ENCODE results near the gene SPSB1.

The SPSB1 gene

GRCh38 chr1:9397997-9398526, 105.4 kb downstream of the SPSB1 start:
- no peak for DNase-seq

DNA sequence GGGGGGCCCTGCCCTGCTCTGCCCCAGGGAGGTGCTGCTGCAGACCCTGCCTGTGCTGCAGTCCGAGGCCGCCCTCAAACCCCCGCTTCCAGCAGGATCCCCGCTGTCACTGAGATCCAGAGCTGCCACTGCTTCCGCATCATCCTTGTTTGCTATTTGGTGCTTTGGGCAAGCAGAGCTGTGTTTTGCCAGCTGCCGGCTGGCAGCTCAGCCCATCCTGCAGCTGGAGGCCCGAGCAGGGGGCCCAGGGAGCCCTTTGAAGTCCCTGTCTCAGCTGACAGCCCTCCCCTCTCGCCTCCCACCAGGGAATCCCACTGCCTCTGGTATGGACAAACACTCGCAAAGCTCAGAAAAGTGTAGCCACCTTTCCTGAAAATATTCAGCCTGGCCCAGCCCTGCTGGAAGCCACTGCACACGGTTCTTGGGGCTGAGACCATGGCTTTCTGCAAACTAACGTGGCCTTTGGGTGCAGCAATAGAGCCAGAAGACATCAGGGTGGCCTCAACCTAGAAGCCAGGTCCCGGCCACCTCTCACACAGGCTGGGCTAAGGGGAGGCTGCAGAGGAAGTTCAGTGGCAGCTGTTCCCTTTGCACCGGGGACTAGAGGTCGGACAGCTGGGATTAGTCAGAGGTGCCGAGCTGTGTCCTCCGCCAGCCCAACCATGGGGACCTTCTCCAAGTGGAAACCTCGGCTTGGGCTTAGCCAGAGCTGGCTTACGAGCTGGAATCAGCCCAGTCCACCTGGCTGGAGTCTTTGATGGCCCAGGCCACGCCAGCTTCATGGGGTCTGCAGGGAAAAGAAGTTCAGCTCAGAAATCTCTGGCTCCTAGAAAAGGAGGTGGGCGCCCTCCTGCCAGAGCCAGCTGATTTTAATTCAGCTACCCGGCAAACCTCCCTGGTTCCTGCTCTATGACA, 107.1 kb downstream of the SPSB1 start:
- DNase-seq, result peak; percentile 55

GRCh38 chr1:9400425-9401079, 107.9 kb downstream of the SPSB1 start:
- no peak for DNase-seq

GRCh38 chr1:9401080-9401453, 108.4 kb downstream of the SPSB1 start:
- no peak for DNase-seq

- no peak for DNase-seq
Observed at GRCh38 chr1:9402256-9402616, 109.5 kb downstream of the SPSB1 start.

- DNase-seq, result no peak
Observed at GRCh38 chr1:9402717-9403225, 110.1 kb downstream of the SPSB1 start.

- DNase-seq, result no peak
Observed at GRCh38 chr1:9404117-9404914, 111.6 kb downstream of the SPSB1 start.

DNA sequence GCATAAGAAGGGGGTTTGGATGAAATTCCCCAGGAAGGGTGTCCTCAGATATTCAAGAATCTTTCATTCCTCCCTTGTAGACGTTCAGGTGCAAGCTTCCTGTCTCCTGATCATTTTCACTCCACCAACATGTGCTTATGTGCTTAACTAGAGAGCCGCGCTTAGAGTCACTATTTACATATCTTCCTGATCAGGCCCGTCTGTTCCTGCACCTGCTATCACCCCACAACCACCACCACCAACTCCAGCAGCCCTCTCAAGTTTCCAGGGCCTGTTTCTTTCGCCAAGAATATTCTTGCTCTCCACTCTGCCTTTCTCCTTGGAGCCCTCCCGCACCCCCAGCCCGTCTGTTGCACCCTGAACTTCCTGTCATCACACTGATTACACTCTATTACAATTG, 113.4 kb downstream of the SPSB1 start:
- no peak for DNase-seq

GRCh38 chr1:9410737-9411297, 118.1 kb downstream of the SPSB1 start:
- DNase-seq, result no peak

DNA sequence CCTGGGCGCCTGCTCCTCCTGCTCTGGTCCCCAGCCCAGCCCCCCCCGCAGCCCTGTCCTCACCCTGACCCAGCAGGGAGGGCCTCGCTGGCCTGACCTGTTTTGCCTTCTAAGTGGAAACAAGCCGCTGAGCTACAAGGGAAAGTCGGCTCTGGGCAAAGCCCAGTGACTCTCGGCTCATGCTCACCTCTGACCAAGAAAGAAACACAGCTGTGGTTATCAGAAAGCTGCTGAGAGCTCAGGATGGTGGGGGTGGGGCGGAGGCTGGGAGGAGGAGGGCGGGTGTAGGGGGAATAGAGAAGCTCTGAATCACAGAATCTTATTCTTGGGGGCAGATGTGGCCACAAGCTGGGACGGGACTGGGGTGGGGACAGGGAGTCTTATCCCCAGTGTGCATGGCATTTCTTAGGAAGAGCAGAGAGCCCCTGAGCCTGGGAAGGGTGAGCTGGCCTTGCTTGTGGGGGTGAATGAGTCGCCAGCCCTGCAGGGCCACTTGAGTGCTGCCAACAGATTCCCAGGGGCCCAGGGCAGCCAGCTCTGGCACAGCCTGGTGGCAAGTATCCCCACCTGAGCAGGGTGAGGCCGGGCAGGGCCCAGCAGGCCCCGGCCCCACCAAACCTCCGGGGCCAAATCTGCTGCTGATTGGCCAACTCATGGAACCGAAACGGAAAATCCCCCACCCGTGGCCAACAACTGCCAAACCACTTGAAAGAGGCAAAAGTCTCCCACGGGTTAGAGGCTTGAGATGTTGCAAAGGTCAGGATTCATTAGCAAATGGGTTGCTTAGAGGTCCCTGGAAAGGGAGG, 120.6 kb downstream of the SPSB1 start:
- no peak for DNase-seq

DNA sequence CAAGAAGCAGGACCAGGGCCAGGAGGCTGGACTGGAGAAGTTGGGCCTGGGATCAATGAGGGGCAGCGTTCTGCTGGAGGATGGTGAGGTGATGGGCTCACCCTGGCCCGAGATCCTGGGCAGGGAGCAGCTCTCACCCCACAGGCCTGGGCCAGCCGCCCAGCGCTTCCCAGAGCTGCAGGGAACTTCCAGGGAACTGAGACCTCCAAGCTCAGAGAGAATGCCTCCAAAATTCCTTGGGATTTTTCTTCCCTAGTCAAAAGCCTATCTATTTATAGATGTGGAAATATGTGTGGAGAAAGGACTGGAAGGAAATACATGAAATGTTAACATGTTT, 121.2 kb downstream of the SPSB1 start:
- DNase-seq, result no peak

GRCh38 chr1:9416506-9416905, 123.8 kb downstream of the SPSB1 start:
- no peak for DNase-seq

- DNase-seq, result no peak
Observed at GRCh38 chr1:9416918-9417500, 124.3 kb downstream of the SPSB1 start.

DNA sequence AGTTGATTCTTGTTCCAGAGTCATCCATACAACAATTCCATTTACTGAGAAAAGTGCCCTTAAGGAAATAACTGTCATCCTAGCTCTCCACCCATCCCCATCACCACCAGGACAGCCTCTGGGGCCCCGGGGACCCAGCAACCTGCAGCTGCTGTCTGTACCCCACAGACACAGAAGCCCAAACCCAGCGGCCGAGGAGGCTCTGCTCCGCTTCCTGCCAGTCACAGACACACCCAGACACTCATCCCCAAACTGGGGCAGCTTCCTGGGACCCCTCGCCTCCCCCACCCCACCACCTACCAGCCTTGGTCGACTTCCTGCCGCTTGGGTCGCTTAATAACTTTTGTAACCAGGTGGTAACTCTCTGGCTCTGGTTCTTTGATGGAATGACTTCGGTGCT, 125.0 kb downstream of the SPSB1 start:
- DNase-seq, result no peak

DNA sequence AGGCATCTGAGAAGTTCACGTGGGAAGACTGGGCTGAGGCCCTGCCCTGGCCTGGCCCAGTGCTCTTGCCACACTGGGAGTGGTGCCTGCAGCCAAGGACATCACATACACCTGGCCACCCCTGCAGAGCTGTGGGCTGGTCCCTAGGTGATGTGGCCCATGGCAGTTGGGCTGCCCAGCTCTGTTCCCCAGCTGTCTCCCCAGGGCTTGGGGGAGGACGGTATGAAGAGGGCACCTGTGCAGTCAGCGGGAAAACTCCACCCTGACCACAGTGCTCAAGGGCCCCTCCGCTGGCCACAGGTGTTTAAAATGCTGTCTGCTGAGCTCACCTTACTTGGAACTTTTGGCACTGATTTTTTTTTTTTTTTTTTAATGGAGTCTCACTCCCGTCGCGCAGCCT, 126.2 kb downstream of the SPSB1 start:
- no peak for DNase-seq
